Breast epithelium (tissue), 3 donors: ENCODE data around the gene ZBED4.

Source experiments
- POLR2A ChIP-seq: fragments of 450-650 bp; IDR thresholded peaks from one replicate; pipeline ENCODE4 v1.6.1; 2016; ENCODE audit warnings: antibody characterized with exemption, mild to moderate bottlenecking, moderate library complexity
- POLR2AphosphoS5 ChIP-seq, 3 donors: sonication (generic); formaldehyde crosslinking; IDR thresholded peaks; one replicate each; pipeline ENCODE4 v1.6.1; 2017; ENCODE audit warnings: antibody characterized with exemption in 3 of 3
- TF ChIP-seq, protein P1 (sequence below), 3 donors: fragments of 450-650 bp; IDR thresholded peaks; one replicate each; pipeline ENCODE4 v1.5.1; 2016 to 2017; ENCODE audit warnings: antibody characterized with exemption in 3 of 3, mild to moderate bottlenecking in 3 of 3, moderate library complexity in 3 of 3

DNA sequence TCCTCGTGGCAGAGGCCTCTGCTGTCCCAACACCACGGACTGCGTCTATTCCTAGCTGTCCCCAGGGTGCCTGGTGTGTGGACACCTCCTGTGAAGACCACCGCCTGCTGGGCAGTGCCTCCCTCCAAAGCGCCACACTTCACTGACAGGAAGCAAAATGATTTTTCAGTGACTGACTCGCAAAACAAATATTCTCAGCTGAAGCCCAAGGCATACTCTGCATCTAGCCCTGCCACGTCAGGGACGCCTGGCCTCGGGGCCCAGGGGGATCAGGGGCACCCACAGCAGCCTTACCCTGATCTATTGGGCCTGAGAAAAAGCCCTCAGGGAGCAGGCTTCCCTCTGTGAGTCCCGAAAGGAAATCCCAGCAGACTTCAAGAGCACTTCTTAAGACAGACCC lies 28.2 kb upstream of the ZBED4 start:
- TF ChIP-seq, protein P1, sequence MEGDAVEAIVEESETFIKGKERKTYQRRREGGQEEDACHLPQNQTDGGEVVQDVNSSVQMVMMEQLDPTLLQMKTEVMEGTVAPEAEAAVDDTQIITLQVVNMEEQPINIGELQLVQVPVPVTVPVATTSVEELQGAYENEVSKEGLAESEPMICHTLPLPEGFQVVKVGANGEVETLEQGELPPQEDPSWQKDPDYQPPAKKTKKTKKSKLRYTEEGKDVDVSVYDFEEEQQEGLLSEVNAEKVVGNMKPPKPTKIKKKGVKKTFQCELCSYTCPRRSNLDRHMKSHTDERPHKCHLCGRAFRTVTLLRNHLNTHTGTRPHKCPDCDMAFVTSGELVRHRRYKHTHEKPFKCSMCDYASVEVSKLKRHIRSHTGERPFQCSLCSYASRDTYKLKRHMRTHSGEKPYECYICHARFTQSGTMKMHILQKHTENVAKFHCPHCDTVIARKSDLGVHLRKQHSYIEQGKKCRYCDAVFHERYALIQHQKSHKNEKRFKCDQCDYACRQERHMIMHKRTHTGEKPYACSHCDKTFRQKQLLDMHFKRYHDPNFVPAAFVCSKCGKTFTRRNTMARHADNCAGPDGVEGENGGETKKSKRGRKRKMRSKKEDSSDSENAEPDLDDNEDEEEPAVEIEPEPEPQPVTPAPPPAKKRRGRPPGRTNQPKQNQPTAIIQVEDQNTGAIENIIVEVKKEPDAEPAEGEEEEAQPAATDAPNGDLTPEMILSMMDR (IDR thresholded peaks at IDR 0.05): no peak
- TF ChIP-seq POLR2A: no peak
- no peak for TF ChIP-seq POLR2AphosphoS5 (IDR thresholded peaks at IDR 0.05)
